GM10266 (cell line): Measurements from ENCODE around the gene KCNQ1OT1.
"Not testable (repeated sequence)": the region's sequence is repeated elsewhere in the genome, so short reads cannot be mapped to it uniquely, and the experiment has no call there.

Experiments used
- DNase-seq: peaks from one replicate; pipeline ENCODE4 v3.0.0; 2012; ENCODE audit errors: extremely low spot score
- CTCF ChIP-seq: IDR thresholded peaks from 2 replicates; pipeline ENCODE4 v1.5.1; 2012; ENCODE audit warnings: mild to moderate bottlenecking, low read depth; ENCODE audit not compliant: control insufficient read depth, insufficient read depth; ENCODE audit errors: missing control alignments

KCNQ1OT1 gene

GRCh38 chr11:2649400-2649799 lies 50.4 kb downstream of the KCNQ1OT1 start:
- TF ChIP-seq CTCF, result no peak
- no peak for DNase-seq

GRCh38 chr11:2647953-2648352 lies 51.8 kb downstream of the KCNQ1OT1 start:
- no peak for TF ChIP-seq CTCF
- no peak for DNase-seq

DNA sequence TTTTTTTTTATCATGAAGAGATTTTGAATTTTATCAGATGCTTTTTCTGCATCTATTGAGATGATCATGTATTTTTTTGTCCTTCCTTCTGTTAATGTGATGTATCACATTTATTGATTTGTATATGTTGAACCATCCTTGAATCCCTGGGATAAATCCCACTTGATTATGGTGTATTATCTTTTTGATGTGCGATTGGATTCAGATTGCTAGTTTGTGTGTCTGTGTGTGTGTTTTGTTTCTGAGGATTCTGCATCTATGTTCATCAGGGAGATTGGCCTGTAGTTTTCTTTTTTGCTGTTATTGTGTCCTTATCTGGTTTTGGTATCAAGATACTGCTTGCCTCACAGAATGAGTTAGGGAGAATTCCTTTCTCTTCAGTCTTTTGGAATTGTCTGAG lies 52.6 kb downstream of the KCNQ1OT1 start:
- DNase-seq, result no peak
- TF ChIP-seq CTCF, result no peak

DNA sequence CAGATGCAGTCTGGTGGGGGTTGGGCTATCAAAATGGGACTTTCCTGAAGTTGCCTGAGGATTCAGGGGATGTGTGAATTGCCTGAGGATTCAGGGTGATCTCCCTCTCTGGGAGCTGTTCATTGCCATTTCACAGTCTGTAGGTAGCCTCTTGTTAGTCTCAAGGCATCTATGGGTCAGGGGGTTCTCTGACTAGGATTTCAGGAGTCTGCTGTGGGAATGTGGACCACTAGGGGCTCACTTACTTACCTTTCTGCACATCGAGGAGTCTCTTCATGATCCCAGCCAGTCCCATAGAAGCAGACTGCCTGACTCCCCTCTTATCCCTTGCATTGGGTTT lies 54.0 kb downstream of the KCNQ1OT1 start:
- no peak for DNase-seq
- TF ChIP-seq CTCF, result no peak

DNA sequence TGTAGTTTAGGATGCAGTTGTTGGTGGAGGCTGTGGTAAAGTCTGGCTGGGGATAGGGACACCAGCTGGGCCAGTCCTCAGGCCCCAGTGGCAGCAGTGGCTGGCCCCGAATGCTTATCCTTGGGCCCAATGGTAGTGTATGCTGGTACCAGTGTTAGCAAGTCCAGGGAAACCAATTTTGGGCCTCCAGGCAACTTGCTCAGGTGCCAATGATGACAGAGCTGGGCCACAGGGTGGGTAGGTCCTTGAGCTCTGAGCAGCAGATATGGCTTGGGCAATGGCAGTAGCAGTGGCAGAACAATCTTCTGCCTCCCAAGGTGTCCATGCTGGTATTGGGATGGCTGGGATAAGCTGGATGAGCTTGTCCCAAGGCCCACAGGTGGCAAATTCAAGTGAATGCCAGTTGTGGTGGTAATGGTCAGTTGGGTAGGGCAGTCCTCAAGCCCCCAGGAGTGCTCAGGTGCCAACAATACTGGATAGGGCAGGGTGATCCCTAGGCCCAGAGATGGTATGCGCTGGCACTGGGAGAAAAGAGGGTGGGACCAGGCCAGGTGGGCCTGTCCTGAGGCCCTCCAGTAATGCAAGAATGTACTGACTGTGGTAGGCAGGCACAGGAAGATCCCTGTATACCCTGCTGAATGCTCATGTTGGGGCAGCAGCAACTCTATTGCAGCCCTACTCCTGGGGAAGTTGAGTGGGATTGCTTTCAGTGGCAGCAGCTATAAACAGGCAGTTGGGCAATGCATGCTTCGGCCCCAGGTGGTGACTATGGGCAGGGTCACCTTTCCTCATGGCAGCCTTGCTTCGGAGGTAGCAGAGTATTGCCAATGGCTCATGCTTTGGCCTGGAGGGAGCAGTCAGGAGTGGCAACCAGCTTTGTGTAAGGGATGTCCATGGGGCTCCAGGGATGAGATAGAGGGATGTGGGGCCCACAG lies 54.7 kb downstream of the KCNQ1OT1 start:
- TF ChIP-seq CTCF, result no peak
- DNase-seq, result no peak

DNA sequence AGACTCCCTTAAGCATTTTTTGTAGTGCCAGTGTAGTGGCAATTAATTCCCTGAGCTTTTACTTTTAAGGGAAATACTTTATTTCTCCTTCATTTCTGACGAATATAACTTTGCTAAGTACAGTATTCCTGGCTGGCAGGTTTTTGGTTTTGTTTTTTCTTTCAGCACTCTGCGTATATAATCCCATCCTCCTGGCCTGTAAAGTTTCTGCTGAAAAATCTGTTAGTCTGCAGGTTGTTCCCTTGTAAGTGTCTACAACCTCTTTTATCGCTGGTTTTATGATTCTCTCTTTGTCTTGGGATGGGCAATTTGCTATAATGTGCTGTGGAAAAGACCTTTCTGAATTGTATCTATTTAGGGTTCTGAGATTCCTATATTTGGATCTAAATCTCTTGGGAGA lies 56.0 kb downstream of the KCNQ1OT1 start:
- no peak for TF ChIP-seq CTCF
- DNase-seq, result no peak

DNA sequence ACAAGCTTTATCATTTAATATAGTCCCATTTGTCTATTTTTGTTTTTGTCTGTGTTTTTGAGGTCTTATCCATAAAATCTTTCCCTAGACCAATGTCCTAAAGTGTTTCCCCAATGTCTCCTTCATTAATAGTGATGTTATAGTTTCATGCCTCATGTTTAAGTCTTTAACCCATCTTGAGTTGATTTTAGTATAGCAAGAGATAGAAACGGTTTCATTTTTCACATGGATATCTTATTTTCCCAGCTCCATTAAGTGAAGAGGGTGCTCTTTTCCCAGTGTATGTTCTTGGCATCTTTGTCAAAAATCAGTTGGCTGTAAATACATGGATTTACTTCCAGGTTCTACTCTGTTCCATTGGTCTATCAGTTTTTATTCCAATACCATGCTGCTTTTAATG lies 58.2 kb downstream of the KCNQ1OT1 start:
- DNase-seq, result no peak
- TF ChIP-seq CTCF, result no peak

- not testable (repeated sequence) for DNase-seq
These were observed 60.0 kb downstream of the KCNQ1OT1 start for GRCh38 chr11:2639763-2640162.
